IMR-90 (cell line): Measurements from ENCODE around the gene OSMR. TPM values are rescaled to one million over a fixed set of nuclear protein-coding genes. Genes with fewer than 3 reads are reported as not detected.

Source experiments
- ATAC-seq: fragments of 200-7000 bp; cut with Tn5 transposase; 2 replicates; pipeline ENCODE4 v1.9.1; 2020; ENCODE audit warnings: low read depth, mild to moderate bottlenecking, moderate library complexity
- BruUV-seq: library from RNA; stranded (reverse); fragments of 400-500 nt; replicated peaks from 2 replicates; lab custom pipeline; 2021; lab: Mats Ljungman, UMichigan
- CTCF ChIA-PET: fragments of 300-600 bp; formaldehyde crosslinking; extraction: SDS; loops from one replicate; lab custom pipeline; 2021; ENCODE audit warnings: antibody characterized with exemption; lab: Yijun Ruan, JAX
- POLR2A ChIA-PET: fragments of 300-600 bp; sonication (Branson Sonifier 250); formaldehyde crosslinking; loops from one replicate; lab custom pipeline; 2022; ENCODE audit warnings: antibody characterized with exemption; ENCODE audit not compliant: unreplicated experiment; lab: Charles Lee
- DNase-seq: peaks from one replicate; pipeline ENCODE4 v3.0.0; 2013
- H2AFZ ChIP-seq: replicated peaks from 2 replicates; pipeline ENCODE3; 2013; ENCODE audit warnings: low read length, mild to moderate bottlenecking; ENCODE audit not compliant: poor library complexity
- H2AK5ac ChIP-seq: 2 replicates; pipeline ENCODE4 v1.6.1; 2013; ENCODE audit warnings: low read depth, low read length, inconsistent platforms
- H2AK9ac ChIP-seq: replicated peaks from 2 replicates; pipeline ENCODE3; 2013; ENCODE audit warnings: mild to moderate bottlenecking, low read depth, low read length, moderate library complexity; ENCODE audit not compliant: poor library complexity
- H2BK120ac ChIP-seq: 2 replicates; pipeline ENCODE4 v1.6.1; 2013; ENCODE audit warnings: low read depth, low read length, inconsistent platforms
- H2BK15ac ChIP-seq: 3 replicates; pipeline ENCODE4 v1.6.1; 2013; ENCODE audit warnings: low read depth, low read length, inconsistent platforms
- H2BK20ac ChIP-seq: 2 replicates; pipeline ENCODE4 v1.6.1; 2013; ENCODE audit warnings: low read depth, mild to moderate bottlenecking, inconsistent platforms, low read length, moderate library complexity
- H2BK5ac ChIP-seq: 2 replicates; pipeline ENCODE4 v1.6.1; 2013; ENCODE audit warnings: mild to moderate bottlenecking, low read depth, low read length, inconsistent platforms; ENCODE audit not compliant: poor library complexity, severe bottlenecking
- H3K14ac ChIP-seq: replicated peaks from 2 replicates; pipeline ENCODE4 v1.6.1; 2013; ENCODE audit warnings: low read depth, low read length, inconsistent platforms
- H3K18ac ChIP-seq: 2 replicates; pipeline ENCODE4 v1.6.1; 2013; ENCODE audit warnings: low read depth, low read length, control low read depth
- H3K23ac ChIP-seq: 2 replicates; pipeline ENCODE4 v1.6.1; 2013; ENCODE audit warnings: low read depth, low read length, inconsistent platforms
- H3K27ac ChIP-seq: 2 replicates; pipeline ENCODE4 v1.5.1; 2013; ENCODE audit warnings: mild to moderate bottlenecking, control low read depth, low read length; ENCODE audit not compliant: insufficient read depth
- H3K27me3 ChIP-seq: 2 replicates; pipeline ENCODE4 v1.6.1; 2013; ENCODE audit warnings: low read length; ENCODE audit not compliant: control insufficient read depth, insufficient read depth
- H3K36me3 ChIP-seq: 2 replicates; pipeline ENCODE4 v1.6.1; 2013; ENCODE audit warnings: low read length, mixed read lengths; ENCODE audit not compliant: control insufficient read depth, insufficient read depth
- H3K4ac ChIP-seq: 2 replicates; pipeline ENCODE4 v1.6.1; 2013; ENCODE audit warnings: low read depth, low read length, inconsistent platforms
- H3K4me1 ChIP-seq: 2 replicates; pipeline ENCODE4 v1.6.1; 2013; ENCODE audit warnings: low read length, mixed read lengths; ENCODE audit not compliant: control insufficient read depth, insufficient read depth
- H3K4me2 ChIP-seq: 2 replicates; pipeline ENCODE4 v1.6.1; 2013; ENCODE audit warnings: low read depth, mild to moderate bottlenecking, control low read depth, low read length, moderate library complexity
- H3K4me3 ChIP-seq: 2 replicates; pipeline ENCODE4 v1.5.1; 2013; ENCODE audit warnings: low read depth, mild to moderate bottlenecking, control low read depth, low read length, moderate library complexity; ENCODE audit not compliant: insufficient read depth
- H3K56ac ChIP-seq: 2 replicates; pipeline ENCODE4 v1.6.1; 2013; ENCODE audit warnings: low read length, inconsistent platforms; ENCODE audit not compliant: insufficient read depth; ENCODE audit errors: extremely low read depth
- H3K79me1 ChIP-seq, 2 experiments: 2 replicates each; pipeline ENCODE4 v1.6.1; 2013; ENCODE audit warnings: low read length in 2 of 2, inconsistent platforms in 1 of 2, low read depth in 1 of 2
- H3K9ac ChIP-seq: 2 replicates; pipeline ENCODE4 v1.6.1; 2013; ENCODE audit warnings: low read depth, low read length, control low read depth
- H3K9me1 ChIP-seq: 2 replicates; pipeline ENCODE4 v1.6.1; 2013; ENCODE audit warnings: low read length, inconsistent platforms; ENCODE audit not compliant: insufficient read depth
- H3K9me3 ChIP-seq: 2 replicates; pipeline ENCODE4 v1.6.1; 2013; ENCODE audit warnings: low read length; ENCODE audit not compliant: control insufficient read depth, insufficient read depth
- H4K20me1 ChIP-seq: 2 replicates; pipeline ENCODE4 v1.6.1; 2013; ENCODE audit warnings: low read length, inconsistent platforms; ENCODE audit not compliant: insufficient read depth
- H4K5ac ChIP-seq: 2 replicates; pipeline ENCODE4 v1.6.1; 2013; ENCODE audit warnings: mild to moderate bottlenecking, low read depth, low read length, control low read depth
- H4K8ac ChIP-seq, 2 experiments: 2 replicates each; pipeline ENCODE4 v1.6.1; 2013; ENCODE audit warnings: low read depth in 2 of 2, low read length in 2 of 2, control low read depth in 1 of 2, inconsistent platforms in 1 of 2
- H4K91ac ChIP-seq: 2 replicates; pipeline ENCODE4 v1.6.1; 2013; ENCODE audit warnings: low read depth, low read length, inconsistent platforms; ENCODE audit not compliant: insufficient read depth
- BHLHE40 ChIP-seq: fragments of 150-350 bp; IDR thresholded peaks from 2 replicates; pipeline ENCODE4 v1.6.1; 2016; ENCODE audit warnings: mild to moderate bottlenecking, low read depth, low read length
- CEBPB ChIP-seq: IDR thresholded peaks from 2 replicates; pipeline ENCODE4 v1.6.1; 2012; ENCODE audit warnings: low read depth, low read length, improper control_type of control experiment
- CHD1 ChIP-seq: IDR thresholded peaks from 2 replicates; pipeline ENCODE4 v1.6.1; 2012; ENCODE audit warnings: low read depth, low read length, improper control_type of control experiment
- FOS ChIP-seq: fragments of 150-350 bp; IDR thresholded peaks from 2 replicates; pipeline ENCODE4 v1.6.1; 2016; ENCODE audit warnings: low read depth, low read length
- MAFK ChIP-seq: IDR thresholded peaks from 2 replicates; pipeline ENCODE4 v1.6.1; 2012; ENCODE audit warnings: low read depth, low read length, improper control_type of control experiment
- MAZ ChIP-seq: IDR thresholded peaks from 2 replicates; pipeline ENCODE4 v1.6.1; 2012; ENCODE audit warnings: low read depth, mild to moderate bottlenecking, low read length, improper control_type of control experiment, moderate library complexity, borderline replicate concordance
- MXI1 ChIP-seq: IDR thresholded peaks from 2 replicates; pipeline ENCODE4 v1.6.1; 2012; ENCODE audit warnings: low read depth, mild to moderate bottlenecking, low read length, moderate library complexity, borderline replicate concordance
- NFE2L2 ChIP-seq: fragments of 150-350 bp; IDR thresholded peaks from 2 replicates; pipeline ENCODE4 v1.6.1; 2016; ENCODE audit warnings: low read depth, mild to moderate bottlenecking, low read length
- RAD21 ChIP-seq: IDR thresholded peaks from 2 replicates; pipeline ENCODE4 v1.6.1; 2012; ENCODE audit warnings: low read length, improper control_type of control experiment
- RFX5 ChIP-seq: IDR thresholded peaks from 2 replicates; pipeline ENCODE4 v1.8.0; 2012; ENCODE audit warnings: low read depth, mild to moderate bottlenecking, low read length, moderate library complexity
- SMC3 ChIP-seq: fragments of 150-350 bp; IDR thresholded peaks from 2 replicates; pipeline ENCODE4 v1.6.1; 2016; ENCODE audit warnings: low read depth, mild to moderate bottlenecking, antibody characterized with exemption, low read length, moderate library complexity
- WGBS, 2 experiments: methylation state at CpG; one replicate each; pipeline versions ENCODE4 v1.1.5 to v1.1.7; 2013; ENCODE audit warnings: missing lambda C conversion rate in 2 of 2; ENCODE audit not compliant: insufficient read length in 1 of 2; ENCODE audit errors: extremely low coverage in 2 of 2; 5-methylcytosine and 5-hydroxymethylcytosine counted together
- dilution Hi-C: fragments of 300-500 bp; cut with HindIII; formaldehyde crosslinking; loops from one replicate; pipeline ENCODE4 v1.14.3; 2018; ENCODE audit warnings: low sequenced_read_pairs; ENCODE audit not compliant: unreplicated experiment
- in situ Hi-C: fragments of 300-500 bp; cut with MboI; formaldehyde crosslinking; loops from 3 replicates; pipeline ENCODE4 v1.14.3; 2019; ENCODE audit warnings: low sequenced_read_pairs, inconsistent platforms, mixed read lengths
- intact Hi-C: fragments of 100-400 bp; cut with micrococcal nuclease; formaldehyde crosslinking; loops from 2 replicates; pipeline ENCODE4 v1.10.0; 2022
- polyA plus RNA-seq, 3 experiments: library from polyadenylated mRNA; depleted of rRNA; stranded (reverse); fragments of >200 nt; gene quantifications; 2 replicates each; pipeline ENCODE4 v1.2.3, GENCODE V29; 2012; ENCODE audit warnings: low replicate concordance in 1 of 3
- total RNA-seq: library from RNA; depleted of rRNA; stranded (reverse); fragments of >200 nt; gene quantifications from 2 replicates; pipeline ENCODE4 v1.2.3, GENCODE V29; 2012
- TF ChIP-seq, protein P1 (sequence below): fragments of 150-350 bp; IDR thresholded peaks from 2 replicates; pipeline ENCODE4 v1.6.1; 2016; ENCODE audit warnings: low read depth, mild to moderate bottlenecking, low read length, moderate library complexity, borderline replicate concordance
- TF ChIP-seq, protein P2 (sequence below): conservative IDR thresholded peaks from 2 replicates; pipeline ENCODE4 v1.5.1; 2012; ENCODE audit warnings: mild to moderate bottlenecking, low read depth, low read length, improper control_type of control experiment
- TF ChIP-seq, protein P3 (sequence below): fragments of 150-350 bp; IDR thresholded peaks from 2 replicates; pipeline ENCODE4 v1.6.1; 2017; ENCODE audit warnings: mild to moderate bottlenecking, antibody characterized with exemption, low read length, low read depth

Gene OSMR
- total and polyA plus RNA-seq, 2 of the 4 experiments (the other 2 are of a cell fraction), result 41.6 to 48.7 TPM

DNA sequence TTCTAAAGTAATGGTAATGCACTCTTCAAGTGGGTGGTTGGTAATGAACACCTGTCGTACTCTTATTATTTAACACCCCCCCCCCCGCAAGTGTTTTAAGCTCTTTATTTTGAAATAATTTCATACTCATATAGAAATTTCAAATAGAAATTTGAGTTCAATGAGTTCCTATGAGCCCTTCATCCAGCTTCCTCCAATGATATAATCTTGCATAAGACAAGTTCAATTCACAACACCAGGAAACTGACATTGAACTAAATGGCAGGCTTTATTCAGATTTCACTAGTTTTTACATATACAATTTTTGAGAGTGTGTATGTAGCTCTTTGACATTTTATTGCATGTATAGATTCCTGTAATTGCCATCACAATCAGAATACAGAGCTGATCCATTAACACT, 30.9 kb upstream of the OSMR start:
- Histone ChIP-seq H3K4me2 (no peak overlapping the region), H2AK5ac (no peak overlapping the region), H3K56ac (no peak overlapping the region), H4K20me1 (no peaks in the 10 kb centered on the region), H3K36me3 (no peaks in the 10 kb centered on the region), H2AK9ac (no peak overlapping the region), H4K8ac (no peak overlapping the region), H3K23ac (no peak overlapping the region), H3K27me3 (no peaks in the 10 kb centered on the region), H2BK15ac (no peak overlapping the region), H3K27ac (no peak overlapping the region), H3K79me1 (peaks cover 3 to 4% of the 10 kb centered on the region in 2 experiments; a peak in 2 of 4 replicates), H3K4ac (no peak overlapping the region), H4K5ac (no peak overlapping the region), H3K14ac (no peak overlapping the region), H3K9me1 (no peaks in the 10 kb centered on the region), H2BK20ac (no peak overlapping the region), H3K9ac (no peak overlapping the region), H3K18ac (no peak overlapping the region), H3K4me3 (no peak overlapping the region), H2BK120ac (no peak overlapping the region), H3K9me3 (no peaks in the 10 kb centered on the region), H3K4me1 (peaks cover 2% of the 10 kb centered on the region; the same call in 1 of the 2 replicates), H4K91ac (no peak overlapping the region), H2BK5ac (no peak overlapping the region), H2AFZ (no peak overlapping the region)
- intact Hi-C loops (loop anchor here (5.0 kb wide), 1 partner anchor 548 kb away; no protein-coding TSS in a partner anchor), dilution Hi-C loops (no loop called here), in situ Hi-C loops (loop anchor here (10.0 kb wide), 1 partner anchor 550 kb away; no protein-coding TSS in a partner anchor)
- TF ChIP-seq CHD1 (no peak), RFX5 (no peak), MAFK (no peak), SMC3 (no peak), MAZ (no peak), FOS (no peak), CEBPB (no peak), MXI1 (no peak), NFE2L2 (no peak), BHLHE40 (no peak), RAD21 (no peak)
- TF ChIP-seq, protein P1, sequence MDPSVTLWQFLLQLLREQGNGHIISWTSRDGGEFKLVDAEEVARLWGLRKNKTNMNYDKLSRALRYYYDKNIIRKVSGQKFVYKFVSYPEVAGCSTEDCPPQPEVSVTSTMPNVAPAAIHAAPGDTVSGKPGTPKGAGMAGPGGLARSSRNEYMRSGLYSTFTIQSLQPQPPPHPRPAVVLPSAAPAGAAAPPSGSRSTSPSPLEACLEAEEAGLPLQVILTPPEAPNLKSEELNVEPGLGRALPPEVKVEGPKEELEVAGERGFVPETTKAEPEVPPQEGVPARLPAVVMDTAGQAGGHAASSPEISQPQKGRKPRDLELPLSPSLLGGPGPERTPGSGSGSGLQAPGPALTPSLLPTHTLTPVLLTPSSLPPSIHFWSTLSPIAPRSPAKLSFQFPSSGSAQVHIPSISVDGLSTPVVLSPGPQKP, result no peak
- TF ChIP-seq, protein P2, sequence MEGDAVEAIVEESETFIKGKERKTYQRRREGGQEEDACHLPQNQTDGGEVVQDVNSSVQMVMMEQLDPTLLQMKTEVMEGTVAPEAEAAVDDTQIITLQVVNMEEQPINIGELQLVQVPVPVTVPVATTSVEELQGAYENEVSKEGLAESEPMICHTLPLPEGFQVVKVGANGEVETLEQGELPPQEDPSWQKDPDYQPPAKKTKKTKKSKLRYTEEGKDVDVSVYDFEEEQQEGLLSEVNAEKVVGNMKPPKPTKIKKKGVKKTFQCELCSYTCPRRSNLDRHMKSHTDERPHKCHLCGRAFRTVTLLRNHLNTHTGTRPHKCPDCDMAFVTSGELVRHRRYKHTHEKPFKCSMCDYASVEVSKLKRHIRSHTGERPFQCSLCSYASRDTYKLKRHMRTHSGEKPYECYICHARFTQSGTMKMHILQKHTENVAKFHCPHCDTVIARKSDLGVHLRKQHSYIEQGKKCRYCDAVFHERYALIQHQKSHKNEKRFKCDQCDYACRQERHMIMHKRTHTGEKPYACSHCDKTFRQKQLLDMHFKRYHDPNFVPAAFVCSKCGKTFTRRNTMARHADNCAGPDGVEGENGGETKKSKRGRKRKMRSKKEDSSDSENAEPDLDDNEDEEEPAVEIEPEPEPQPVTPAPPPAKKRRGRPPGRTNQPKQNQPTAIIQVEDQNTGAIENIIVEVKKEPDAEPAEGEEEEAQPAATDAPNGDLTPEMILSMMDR, result no peak
- TF ChIP-seq, protein P3, sequence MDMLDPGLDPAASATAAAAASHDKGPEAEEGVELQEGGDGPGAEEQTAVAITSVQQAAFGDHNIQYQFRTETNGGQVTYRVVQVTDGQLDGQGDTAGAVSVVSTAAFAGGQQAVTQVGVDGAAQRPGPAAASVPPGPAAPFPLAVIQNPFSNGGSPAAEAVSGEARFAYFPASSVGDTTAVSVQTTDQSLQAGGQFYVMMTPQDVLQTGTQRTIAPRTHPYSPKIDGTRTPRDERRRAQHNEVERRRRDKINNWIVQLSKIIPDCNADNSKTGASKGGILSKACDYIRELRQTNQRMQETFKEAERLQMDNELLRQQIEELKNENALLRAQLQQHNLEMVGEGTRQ, result no peak
- WGBS, 2 experiments, result no CpG with 5 or more reads among the region's 2 CpGs
- ATAC-seq, result no peak
- BruUV-seq, result no TSS peak
- ChIA-PET CTCF (interaction anchor here (0.6 to 1.9 kb wide), 3 partner anchors 240 to 373 kb away, joined by 3 to 8 read pairs (median 7); no protein-coding TSS in a partner anchor), POLR2A (no interaction called here)
- no peak for DNase-seq
